H1 (cell line): ENCODE results near the gene TEAD2. TPM values are rescaled to one million over a fixed set of nuclear protein-coding genes. Genes with fewer than 3 reads are reported as not detected.

Source experiments
- EZH2 ChIP-seq: fragments of 200-600 bp; sonication (generic); IDR thresholded peaks from 2 replicates; pipeline ENCODE4 v1.7.1; 2012; ENCODE audit warnings: low read depth, mild to moderate bottlenecking, moderate library complexity, low read length, inconsistent platforms; ENCODE audit not compliant: severe bottlenecking
- JUND ChIP-seq: IDR thresholded peaks from 2 replicates; pipeline ENCODE4 v1.6.1; 2011; ENCODE audit warnings: mild to moderate bottlenecking, improper control_type of control experiment, low read length
- RAD21 ChIP-seq, 2 experiments: IDR thresholded peaks in 1 of 2; conservative IDR thresholded peaks in 1 of 2; 2 replicates each; pipeline ENCODE4 v1.6.1; 2011; ENCODE audit warnings: low read depth in 2 of 2, low read length in 2 of 2, improper control_type of control experiment in 1 of 2, inconsistent platforms in 1 of 2, mild to moderate bottlenecking in 1 of 2, moderate library complexity in 1 of 2
- RFX5 ChIP-seq: IDR thresholded peaks from 2 replicates; pipeline ENCODE4 v1.6.1; 2011; ENCODE audit warnings: low read depth, low read length, improper control_type of control experiment, borderline replicate concordance
- TBP ChIP-seq: IDR thresholded peaks from 2 replicates; pipeline ENCODE4 v1.6.1; 2011; ENCODE audit warnings: low read depth, low read length, improper control_type of control experiment
- YY1 ChIP-seq: IDR thresholded peaks from 2 replicates; pipeline ENCODE4 v1.6.1; 2011; ENCODE audit warnings: low read depth, mild to moderate bottlenecking, low read length
- polyA plus RNA-seq, 7 experiments: library from polyadenylated mRNA; depleted of rRNA in 3 of 7; stranded (reverse) in 5 of 7; unstranded in 2 of 7; fragments of >200 nt in 5 of 7; fragments of 200-250 nt in 2 of 7; gene quantifications; 1 replicate in 5 of 7; 2 replicates in 1 of 7; 4 replicates in 1 of 7; pipeline versions ENCODE4 v1.2.1 to v1.2.3, GENCODE V29; 2011 to 2013; ENCODE audit warnings: missing spikeins in 2 of 7, mixed read lengths in 2 of 7
- total RNA-seq: library from RNA; stranded (reverse); fragmentation: NEBNext Ultra II Directional; extraction: Animal tissue kit (Norgen Biotek cat#: 25700); gene quantifications from 2 replicates; pipeline ENCODE4 v1.2.1, GENCODE V29; 2021

The TEAD2 gene
- total and polyA plus RNA-seq, 2 of the 8 experiments (the other 6 are each of a cell fraction or from before 2014, with no cell fraction given): 87.6 to 146 TPM

DNA sequence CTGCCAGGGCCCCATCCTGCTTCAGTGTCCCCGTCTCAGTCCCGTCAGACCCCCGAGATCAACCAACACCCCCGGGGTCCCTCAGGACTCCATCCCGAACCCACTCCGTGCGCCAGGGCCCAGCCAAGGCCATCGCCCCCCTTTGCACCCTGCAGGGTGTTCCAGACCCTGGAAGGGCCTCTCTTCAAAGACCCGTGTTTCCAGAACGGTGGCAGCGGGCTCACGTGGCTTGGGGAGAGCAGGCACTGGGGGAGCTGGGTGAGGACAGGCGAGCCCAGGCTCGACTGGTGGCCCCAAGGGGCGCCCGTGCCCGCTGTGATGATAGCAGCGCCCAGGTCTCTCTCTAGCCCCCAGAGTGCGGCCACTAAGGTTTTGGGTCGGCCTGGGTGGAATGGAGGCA lies 27.2 kb upstream of the TEAD2 start (continued):
- TF ChIP-seq RAD21 (IDR thresholded peaks at IDR 0.05 in 1 of 2, conservative IDR thresholded peaks at IDR 0.05 in 1 of 2; ENCODE audit: low read depth in 2 of 2, low read length in 2 of 2) (no peak), YY1 (no peak), JUND (no peak), RFX5 (no peak), EZH2 (no peak), TBP (no peak)
